BJ (cell line): ENCODE results near the gene PRIMPOL. TPM values are rescaled to one million over a fixed set of nuclear protein-coding genes. Genes with fewer than 3 reads are reported as not detected.
"Not testable (repeated sequence)": the region's sequence is repeated elsewhere in the genome, so short reads cannot be mapped to it uniquely, and the experiment has no call there.

ENCODE experiments used
- CTCF ChIA-PET: fragments of 350-600 bp; formaldehyde crosslinking; extraction: SDS; loops from one replicate; lab custom pipeline; 2021; ENCODE audit warnings: antibody characterized with exemption, inconsistent platforms; lab: Yijun Ruan, JAX
- POLR2A ChIA-PET: fragments of 300-600 bp; sonication (Branson Sonifier 250); formaldehyde crosslinking; extraction: SDS; loops from one replicate; lab custom pipeline; 2021; ENCODE audit warnings: antibody characterized with exemption; lab: Charles Lee
- DNase-seq: peaks from one replicate; pipeline ENCODE4 v3.0.0-alpha.2; 2011; ENCODE audit warnings: low read depth
- H3K27me3 ChIP-seq: 2 replicates; pipeline ENCODE4 v1.6.0; 2011; ENCODE audit warnings: low read length; ENCODE audit not compliant: control insufficient read depth, insufficient read depth
- H3K36me3 ChIP-seq: 2 replicates; pipeline ENCODE4 v1.5.1; 2011; ENCODE audit warnings: low read length; ENCODE audit not compliant: control insufficient read depth, insufficient read depth
- H3K4me3 ChIP-seq: 2 replicates; pipeline ENCODE4 v1.5.1; 2011; ENCODE audit warnings: low read depth, mild to moderate bottlenecking, control low read depth, low read length
- polyA plus RNA-seq: library from polyadenylated mRNA; depleted of rRNA; stranded (reverse); fragments of >200 nt; gene quantifications from 2 replicates; pipeline ENCODE4 v1.2.3, GENCODE V29; 2011
- TF ChIP-seq, protein P1 (sequence below): IDR thresholded peaks from 2 replicates; pipeline ENCODE4 v1.5.1; 2011; ENCODE audit warnings: low read depth, mild to moderate bottlenecking, control low read depth, inconsistent platforms, low read length, moderate library complexity; ENCODE audit not compliant: insufficient read depth

The PRIMPOL gene
- polyA plus RNA-seq, 1 experiment = 6.0 TPM

DNA sequence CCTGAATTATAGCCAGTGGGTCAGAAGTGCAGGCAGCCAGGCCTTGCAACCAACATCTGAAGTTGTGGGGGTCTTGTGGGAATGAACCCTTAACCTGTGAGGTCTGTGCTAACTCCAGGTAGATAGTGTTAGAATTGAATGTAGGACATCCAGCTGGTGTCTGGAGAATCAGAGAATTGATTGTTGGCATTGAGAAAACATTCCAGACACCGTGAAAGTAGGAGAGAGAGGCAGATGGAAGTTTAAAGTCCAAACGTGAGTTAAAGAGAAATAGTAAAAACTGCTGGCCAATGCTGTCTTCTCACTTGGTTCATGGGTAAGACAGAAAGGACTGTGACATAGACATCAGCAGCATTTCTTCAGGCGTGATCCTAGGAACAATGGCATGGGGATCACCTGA, 28.0 kb upstream of the PRIMPOL start:
- H3K36me3 ChIP-seq = no peaks in the 10 kb centered on the region
- TF ChIP-seq, protein P1, sequence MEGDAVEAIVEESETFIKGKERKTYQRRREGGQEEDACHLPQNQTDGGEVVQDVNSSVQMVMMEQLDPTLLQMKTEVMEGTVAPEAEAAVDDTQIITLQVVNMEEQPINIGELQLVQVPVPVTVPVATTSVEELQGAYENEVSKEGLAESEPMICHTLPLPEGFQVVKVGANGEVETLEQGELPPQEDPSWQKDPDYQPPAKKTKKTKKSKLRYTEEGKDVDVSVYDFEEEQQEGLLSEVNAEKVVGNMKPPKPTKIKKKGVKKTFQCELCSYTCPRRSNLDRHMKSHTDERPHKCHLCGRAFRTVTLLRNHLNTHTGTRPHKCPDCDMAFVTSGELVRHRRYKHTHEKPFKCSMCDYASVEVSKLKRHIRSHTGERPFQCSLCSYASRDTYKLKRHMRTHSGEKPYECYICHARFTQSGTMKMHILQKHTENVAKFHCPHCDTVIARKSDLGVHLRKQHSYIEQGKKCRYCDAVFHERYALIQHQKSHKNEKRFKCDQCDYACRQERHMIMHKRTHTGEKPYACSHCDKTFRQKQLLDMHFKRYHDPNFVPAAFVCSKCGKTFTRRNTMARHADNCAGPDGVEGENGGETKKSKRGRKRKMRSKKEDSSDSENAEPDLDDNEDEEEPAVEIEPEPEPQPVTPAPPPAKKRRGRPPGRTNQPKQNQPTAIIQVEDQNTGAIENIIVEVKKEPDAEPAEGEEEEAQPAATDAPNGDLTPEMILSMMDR = no peak
- CTCF ChIA-PET = no interaction called here
- DNase-seq = no peak
- POLR2A ChIA-PET = no interaction called here
- H3K27me3 ChIP-seq = no peaks in the 10 kb centered on the region
- no peak overlapping the region for H3K4me3 ChIP-seq

GRCh38 chr4:184624504-184624903, 25.0 kb upstream of the PRIMPOL start:
- H3K36me3 ChIP-seq, DNase-seq, H3K27me3 ChIP-seq, POLR2A ChIA-PET, CTCF ChIA-PET, H3K4me3 ChIP-seq: not testable (repeated sequence)

GRCh38 chr4:184624972-184625554, 24.5 kb upstream of the PRIMPOL start:
- TF ChIP-seq, protein P1 = no peak

DNA sequence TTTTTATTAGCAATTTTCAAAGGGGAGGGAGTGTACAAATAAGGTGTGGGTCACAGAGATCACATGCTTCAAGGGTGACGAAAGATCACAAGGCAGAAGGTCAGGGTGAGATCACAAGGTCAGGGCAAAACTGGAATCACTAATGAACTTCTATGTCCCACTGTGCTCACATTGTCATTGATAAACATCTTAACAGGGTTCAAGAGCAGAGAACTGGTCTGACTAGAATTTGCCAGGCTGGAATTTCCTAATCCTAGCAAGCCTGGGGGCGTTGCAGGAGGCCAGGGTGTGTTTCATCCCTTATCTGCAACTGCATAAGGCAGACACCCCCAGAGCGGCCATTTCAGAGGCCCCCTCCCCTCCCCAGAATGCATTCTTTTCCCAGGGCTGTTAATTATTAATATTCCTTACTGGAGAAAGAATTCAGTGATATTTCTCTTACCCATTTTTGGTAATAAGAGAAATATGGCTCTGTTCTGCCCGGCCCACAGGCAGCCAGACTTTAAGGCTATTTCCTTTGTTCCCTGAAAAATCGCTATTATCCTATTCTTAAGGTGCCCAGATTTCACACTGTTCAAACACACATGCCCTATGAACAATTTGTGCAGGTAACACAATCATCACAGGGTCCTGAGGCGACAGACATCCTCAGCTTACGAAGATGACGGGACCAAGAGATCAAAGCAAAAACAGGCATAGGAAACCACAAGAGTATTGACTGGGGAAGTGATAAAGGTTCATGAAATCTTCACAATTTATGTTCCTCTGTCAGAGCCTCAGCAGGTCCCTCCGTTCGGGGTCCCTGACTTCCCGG, 23.5 kb upstream of the PRIMPOL start:
- H3K4me3 ChIP-seq, POLR2A ChIA-PET, CTCF ChIA-PET, H3K27me3 ChIP-seq, DNase-seq, H3K36me3 ChIP-seq: not testable (repeated sequence)

More at GRCh38 chr4:184624972-184625554, 24.5 kb upstream of the PRIMPOL start:
- Histone ChIP-seq H3K4me3 (no peak overlapping the region), H3K36me3 (peaks cover 3% of the 10 kb centered on the region), H3K27me3 (no peaks in the 10 kb centered on the region)
- CTCF ChIA-PET = no interaction called here
- POLR2A ChIA-PET = no interaction called here
- DNase-seq = no peak

DNA sequence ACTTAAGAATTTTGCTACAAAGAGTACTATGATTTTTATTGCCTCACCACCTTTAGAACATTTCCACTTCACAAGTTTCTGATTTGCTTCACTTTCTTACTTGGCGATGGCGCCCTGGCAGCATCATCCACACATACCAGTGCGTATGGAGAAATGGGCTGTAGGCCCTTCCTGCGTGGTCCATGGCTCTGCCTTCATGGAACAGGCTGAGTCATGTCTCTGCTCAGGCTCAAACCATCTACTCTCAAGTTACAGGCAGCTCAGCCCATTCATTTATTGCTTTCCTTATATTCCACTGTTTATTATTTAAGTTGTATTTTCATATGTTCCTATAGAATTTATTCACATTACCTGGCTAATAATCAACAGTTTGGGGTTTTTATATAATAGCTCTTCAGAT, 21.4 kb upstream of the PRIMPOL start:
- H3K4me3 ChIP-seq = no peak overlapping the region
- DNase-seq = no peak
- H3K36me3 ChIP-seq = peaks cover 4% of the 10 kb centered on the region
- H3K27me3 ChIP-seq = no peaks in the 10 kb centered on the region
- CTCF ChIA-PET = interaction anchor here (1.0 to 1.9 kb wide), 2 partner anchors 10 to 364 kb away, joined by 3 to 4 read pairs; no protein-coding TSS in a partner anchor
- TF ChIP-seq, protein P1 = no peak
- POLR2A ChIA-PET = no interaction called here

DNA sequence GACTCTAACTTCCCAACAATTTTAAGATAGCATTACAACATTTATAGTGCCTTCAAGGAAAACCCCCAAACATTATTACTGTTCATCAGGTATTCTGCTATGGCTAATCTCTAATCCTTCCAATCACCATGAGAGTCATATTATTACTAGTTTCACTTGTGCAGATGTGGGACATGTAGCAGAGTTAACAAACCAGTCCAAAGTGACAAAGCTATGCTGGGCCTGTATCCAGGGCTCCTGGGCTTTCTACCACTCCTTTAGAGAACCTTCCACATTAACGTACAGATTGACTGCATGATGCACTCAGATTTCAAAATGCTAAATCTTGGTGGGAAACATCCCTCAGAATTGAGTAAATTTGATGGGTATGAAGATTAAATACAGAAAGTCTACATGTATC, 16.7 kb upstream of the PRIMPOL start:
- TF ChIP-seq, protein P1 = no peak
- H3K27me3 ChIP-seq = no peaks in the 10 kb centered on the region
- H3K36me3 ChIP-seq = peaks cover 11% of the 10 kb centered on the region
- no peak for DNase-seq
- no peak overlapping the region for H3K4me3 ChIP-seq
- POLR2A ChIA-PET = no interaction called here
- CTCF ChIA-PET = no interaction called here
